Activated naive CD4-positive, alpha-beta T cell treated with anti-CD3 and anti-CD28 coated beads, Interleukin-2, amount 50 U/mL, for 72 hours (primary cell): ENCODE data around the gene SDR42E2. TPM values are rescaled to one million over a fixed set of nuclear protein-coding genes. Genes with fewer than 3 reads are reported as not detected.
"Not testable (repeated sequence)": the region's sequence is repeated elsewhere in the genome, so short reads cannot be mapped to it uniquely, and the experiment has no call there.

Source experiments
- ATAC-seq, 2 donors: fragments of 150-1000 bp; cut with Tn5 transposase; 2 replicates each; pipeline ENCODE4 v1.10.0; 2021; ENCODE audit warnings: mild to moderate bottlenecking in 2 of 2, moderate library complexity in 2 of 2
- DNase-seq, 2 donors: peaks; one replicate each; pipeline ENCODE4 v3.0.0; 2021 to 2022; ENCODE audit warnings: low spot score in 2 of 2
- H3K27ac Mint-ChIP-seq, 2 donors: one replicate each; pipeline ENCODE4 v1.8.0; 2022; ENCODE audit warnings: mild to moderate bottlenecking in 2 of 2, mixed read lengths in 2 of 2
- H3K36me3 Mint-ChIP-seq, 2 donors: one replicate each; pipeline ENCODE4 v1.8.0; 2022; ENCODE audit warnings: mixed read lengths in 2 of 2
- H3K9me3 Mint-ChIP-seq, 2 donors: one replicate each; pipeline ENCODE4 v1.8.0; 2022; ENCODE audit warnings: mixed read lengths in 2 of 2
- total RNA-seq, 2 donors: library from RNA; stranded (reverse); gene quantifications; one replicate each; pipeline ENCODE4 v1.2.3, GENCODE V29; 2022

SDR42E2 gene
- total RNA-seq, 2 donors from 2014 or later, result 0.11 TPM; not detected in 1

- no peak overlapping the region for H3K27ac Mint-ChIP-seq
- ATAC-seq (no peak), DNase-seq (no peak)
- no peaks in the 10 kb centered on the region for H3K9me3 Mint-ChIP-seq
- no peaks in the 10 kb centered on the region for H3K36me3 Mint-ChIP-seq
Observed at GRCh38 chr16:22144520-22144919, 17.8 kb upstream of the SDR42E2 start.

GRCh38 chr16:22147853-22148252 is 14.5 kb upstream of the SDR42E2 start:
- ATAC-seq (no peak), DNase-seq (no peak)
- H3K27ac Mint-ChIP-seq, result no peak overlapping the region
- no peaks in the 10 kb centered on the region for H3K9me3 Mint-ChIP-seq
- no peaks in the 10 kb centered on the region for H3K36me3 Mint-ChIP-seq

- H3K36me3 Mint-ChIP-seq, result no peaks in the 10 kb centered on the region
- DNase-seq, result no peak
- no peak for ATAC-seq
- H3K9me3 Mint-ChIP-seq, result no peaks in the 10 kb centered on the region
- H3K27ac Mint-ChIP-seq, result no peak overlapping the region
Observed at GRCh38 chr16:22151246-22151998, 10.9 kb upstream of the SDR42E2 start.

GRCh38 chr16:22152316-22152715 is 10.0 kb upstream of the SDR42E2 start:
- DNase-seq (no peak), ATAC-seq (no peak)
- Mint-ChIP-seq H3K9me3 (no peaks in the 10 kb centered on the region), H3K27ac (no peak overlapping the region), H3K36me3 (no peaks in the 10 kb centered on the region)

- not testable (repeated sequence) for H3K27ac Mint-ChIP-seq, H3K9me3 Mint-ChIP-seq, DNase-seq, ATAC-seq, H3K36me3 Mint-ChIP-seq
Observed at GRCh38 chr16:22153078-22153477, 9.2 kb upstream of the SDR42E2 start.

GRCh38 chr16:22161401-22161800 is 905 bp upstream of the SDR42E2 start:
- DNase-seq (no peak), ATAC-seq (no peak)
- H3K9me3 Mint-ChIP-seq, result peaks cover 6% of the 10 kb centered on the region in 2 donors
- peaks cover 0 to 10% of the 10 kb centered on the region in 2 donors for H3K36me3 Mint-ChIP-seq
- H3K27ac Mint-ChIP-seq, result no peak overlapping the region

GRCh38 chr16:22162656-22163009 is 327 bp downstream of the SDR42E2 start:
- ATAC-seq (peak in 1 of 2 donors; percentile 7), DNase-seq (no peak)
- Mint-ChIP-seq H3K9me3 (peaks cover 6% of the 10 kb centered on the region in 2 donors), H3K27ac (no peak overlapping the region), H3K36me3 (peaks cover 0 to 10% of the 10 kb centered on the region in 2 donors)

- no peak for ATAC-seq
- DNase-seq, result no peak
- Mint-ChIP-seq H3K36me3 (peaks cover 0 to 10% of the 10 kb centered on the region in 2 donors), H3K9me3 (peaks cover 6% of the 10 kb centered on the region in 2 donors), H3K27ac (no peak overlapping the region)
Observed at GRCh38 chr16:22163806-22164205, 1.5 kb downstream of the SDR42E2 start.

- DNase-seq (no peak), ATAC-seq (no peak)
- Mint-ChIP-seq H3K9me3 (peaks cover 6% of the 10 kb centered on the region in 2 donors), H3K27ac (no peak overlapping the region), H3K36me3 (peaks cover 0 to 10% of the 10 kb centered on the region in 2 donors)
Observed at GRCh38 chr16:22164482-22164881, 2.2 kb downstream of the SDR42E2 start.

GRCh38 chr16:22165508-22166285 is 3.4 kb downstream of the SDR42E2 start:
- no peak overlapping the region for H3K27ac Mint-ChIP-seq
- DNase-seq (no peak), ATAC-seq (no peak)
- peaks cover 0 to 10% of the 10 kb centered on the region in 2 donors for H3K36me3 Mint-ChIP-seq
- H3K9me3 Mint-ChIP-seq, result peaks cover 6% of the 10 kb centered on the region in 2 donors

GRCh38 chr16:22171953-22172352 is 9.6 kb downstream of the SDR42E2 start:
- Mint-ChIP-seq H3K9me3 (no peaks in the 10 kb centered on the region), H3K27ac (no peak overlapping the region), H3K36me3 (no peaks in the 10 kb centered on the region)
- DNase-seq, result no peak
- ATAC-seq, result no peak

- not testable (repeated sequence) for H3K36me3 Mint-ChIP-seq, H3K27ac Mint-ChIP-seq, DNase-seq, ATAC-seq, H3K9me3 Mint-ChIP-seq
Observed at GRCh38 chr16:22172642-22173041, 10.3 kb downstream of the SDR42E2 start.

- no peak for DNase-seq
- Mint-ChIP-seq H3K27ac (no peak overlapping the region), H3K36me3 (no peaks in the 10 kb centered on the region), H3K9me3 (no peaks in the 10 kb centered on the region)
- ATAC-seq, result no peak
Observed at GRCh38 chr16:22174642-22175041, 12.3 kb downstream of the SDR42E2 start.

GRCh38 chr16:22177968-22178930 is 15.9 kb downstream of the SDR42E2 start:
- peak overlapping the region in 1 of 2 donors; percentile 5 for H3K27ac Mint-ChIP-seq
- ATAC-seq (no peak), DNase-seq (no peak)
- H3K9me3 Mint-ChIP-seq, result no peaks in the 10 kb centered on the region
- no peaks in the 10 kb centered on the region for H3K36me3 Mint-ChIP-seq

- no peaks in the 10 kb centered on the region for H3K9me3 Mint-ChIP-seq
- H3K36me3 Mint-ChIP-seq, result no peaks in the 10 kb centered on the region
- ATAC-seq, result no peak
- DNase-seq, result no peak
- no peak overlapping the region for H3K27ac Mint-ChIP-seq
Observed at GRCh38 chr16:22181426-22181825, 19.1 kb downstream of the SDR42E2 start.

- DNase-seq, result no peak
- no peak for ATAC-seq
- Mint-ChIP-seq H3K9me3 (no peaks in the 10 kb centered on the region), H3K36me3 (no peaks in the 10 kb centered on the region), H3K27ac (peak overlapping the region in 1 of 2 donors; percentile 36)
Observed at GRCh38 chr16:22181843-22182242, 19.5 kb downstream of the SDR42E2 start.

- ATAC-seq (no peak), DNase-seq (no peak)
- H3K9me3 Mint-ChIP-seq, result no peaks in the 10 kb centered on the region
- no peaks in the 10 kb centered on the region for H3K36me3 Mint-ChIP-seq
- H3K27ac Mint-ChIP-seq, result peak overlapping the region in 1 of 2 donors; percentile 57
Observed at GRCh38 chr16:22183335-22183734, 21.0 kb downstream of the SDR42E2 start.
